Lower leg skin (tissue), 4 donors: ENCODE data around the gene EID2. TPM values are rescaled to one million over a fixed set of nuclear protein-coding genes. Genes with fewer than 3 reads are reported as not detected.

Experiments
- DNase-seq, 2 donors: peaks; one replicate each; pipeline ENCODE4 v3.0.0-alpha.2; 2019; ENCODE audit warnings: low spot score in 2 of 2
- H3K4me3 ChIP-seq: fragments of 200-600 bp; sonication (generic); 2 replicates; pipeline ENCODE4 v1.5.1; 2017; ENCODE audit warnings: mild to moderate bottlenecking, low read depth; ENCODE audit not compliant: poor library complexity, severe bottlenecking
- CTCF ChIP-seq, 3 donors: fragments of 450-650 bp; IDR thresholded peaks; one replicate each; pipeline ENCODE4 v1.5.1; 2016; ENCODE audit warnings: antibody characterized with exemption in 3 of 3, mild to moderate bottlenecking in 3 of 3, moderate library complexity in 2 of 3
- POLR2A ChIP-seq, 2 donors: fragments of 450-650 bp; IDR thresholded peaks; one replicate each; pipeline ENCODE4 v1.6.1; 2016 to 2017; ENCODE audit warnings: antibody characterized with exemption in 2 of 2, mild to moderate bottlenecking in 1 of 2, moderate library complexity in 1 of 2
- WGBS, 2 donors: methylation state at CpG; one replicate each; pipeline ENCODE4 v1.1.5; 2018; 5-methylcytosine and 5-hydroxymethylcytosine counted together
- intact Hi-C: fragments of 100-400 bp; cut with DNase I; formaldehyde crosslinking; loops from one replicate; pipeline ENCODE4 v1.15.0; 2023; ENCODE audit warnings: low total_unique reads
- total RNA-seq, 4 donors: library from RNA; depleted of rRNA; stranded (reverse); fragments of >200 nt; gene quantifications; one replicate each; pipeline ENCODE4 v1.1.0, GENCODE V29; 2016

The EID2 gene
- total RNA-seq, 4 donors from 2014 or later, result 12.4 to 19.0 (median 14.3) TPM

- no peak for DNase-seq
- no peak overlapping the region for H3K4me3 ChIP-seq
- TF ChIP-seq POLR2A (IDR thresholded peaks at IDR 0.05) (no peak), CTCF (IDR thresholded peaks at IDR 0.05) (no peak)
- intact Hi-C loops, result no loop called here
- WGBS, 2 donors, result 27 to 33% methylated on average over 24 of the region's 24 CpGs
Observed at GRCh38 chr19:39507715-39508364, 32.1 kb downstream of the EID2 start.

GRCh38 chr19:39506944-39507714 is 32.8 kb downstream of the EID2 start:
- no peak for DNase-seq
- TF ChIP-seq POLR2A (IDR thresholded peaks at IDR 0.05), result no peak
- TF ChIP-seq CTCF (IDR thresholded peaks at IDR 0.05), result no peak
- peak overlapping the region; percentile 35 for H3K4me3 ChIP-seq
- intact Hi-C loops, result no loop called here
- WGBS, 2 donors, result 3 to 13% methylated on average over 14 to 30 of the region's 96 CpGs

- H3K4me3 ChIP-seq, result no peak overlapping the region
Observed at GRCh38 chr19:39506598-39506943, 33.4 kb downstream of the EID2 start.

GRCh38 chr19:39502640-39503417 is 37.1 kb downstream of the EID2 start:
- intact Hi-C loops, result no loop called here
- peak in 1 of 2 donors; percentile 87 for DNase-seq
- TF ChIP-seq CTCF (IDR thresholded peaks at IDR 0.05) (no peak), POLR2A (IDR thresholded peaks at IDR 0.05) (no peak)
- H3K4me3 ChIP-seq, result no peak overlapping the region
- 16 to 37% methylated on average over 31 to 52 of the region's 69 CpGs for WGBS, 2 donors

More at GRCh38 chr19:39506598-39506943, 33.4 kb downstream of the EID2 start:
- WGBS, 2 donors, result 32 to 51% methylated on average over 7 of the region's 7 CpGs
- TF ChIP-seq CTCF (IDR thresholded peaks at IDR 0.05) (no peak), POLR2A (IDR thresholded peaks at IDR 0.05) (no peak)
- DNase-seq, result no peak
- intact Hi-C loops, result no loop called here

- intact Hi-C loops, result no loop called here
- H3K4me3 ChIP-seq, result no peak overlapping the region
- no peak for TF ChIP-seq POLR2A (IDR thresholded peaks at IDR 0.05)
- TF ChIP-seq CTCF (IDR thresholded peaks at IDR 0.05), result no peak
- WGBS, 2 donors, result 76 to 81% methylated on average over 5 of the region's 5 CpGs
- DNase-seq, result no peak
Observed at GRCh38 chr19:39501340-39501739, 38.6 kb downstream of the EID2 start.
